Gastrocnemius medialis (tissue), 4 donors: Measurements from ENCODE around the gene EHMT2. TPM values are rescaled to one million over a fixed set of nuclear protein-coding genes. Genes with fewer than 3 reads are reported as not detected.

Experiments
- ATAC-seq, 2 donors: fragments of 150-250 bp; one replicate each; pipeline ENCODE4 v1.9.1; 2016
- DNase-seq, 2 donors: peaks; one replicate each; pipeline ENCODE4 v3.0.0-alpha.2; 2019
- H3K27ac ChIP-seq, 4 donors: fragments of 200-600 bp; sonication (generic); 1 replicate in 1 of 4; 2 replicates in 3 of 4; pipeline ENCODE4 v1.5.1; 2016 to 2018; ENCODE audit warnings: mild to moderate bottlenecking in 2 of 4, moderate library complexity in 1 of 4
- H3K27me3 ChIP-seq, 3 donors: fragments of 200-600 bp; sonication (generic) in 2 of 3; 1 replicate in 1 of 3; 2 replicates in 2 of 3; pipeline versions ENCODE4 v1.5.1 to v1.6.0; 2016 to 2019; ENCODE audit warnings: mild to moderate bottlenecking in 1 of 3, moderate library complexity in 1 of 3
- H3K36me3 ChIP-seq, 2 donors: fragments of 200-600 bp; sonication (generic) in 1 of 2; one replicate each; pipeline ENCODE4 v1.5.1; 2017 to 2018
- H3K4me1 ChIP-seq, 2 donors: fragments of 200-600 bp; sonication (generic) in 1 of 2; one replicate each; pipeline ENCODE4 v1.5.1; 2016 to 2017; ENCODE audit warnings: mild to moderate bottlenecking in 2 of 2
- H3K4me3 ChIP-seq, 4 donors: fragments of 200-600 bp; sonication (generic) in 3 of 4; 1 replicate in 1 of 4; 2 replicates in 3 of 4; pipeline ENCODE4 v1.5.1; 2016 to 2019; ENCODE audit warnings: mild to moderate bottlenecking in 2 of 4
- H3K9me3 ChIP-seq, 3 donors: fragments of 200-600 bp; sonication (generic) in 2 of 3; 1 replicate in 1 of 3; 2 replicates in 2 of 3; pipeline ENCODE4 v1.5.1; 2016 to 2019
- CTCF ChIP-seq, 5 experiments: fragments of 450-650 bp in 3 of 5; fragments of 200-600 bp in 2 of 5; sonication (generic) in 2 of 5; IDR thresholded peaks in 4 of 5; conservative IDR thresholded peaks in 1 of 5; 1 replicate in 4 of 5; 2 replicates in 1 of 5; pipeline ENCODE4 v1.5.1; 2016 to 2019; ENCODE audit warnings: antibody characterized with exemption in 5 of 5, mild to moderate bottlenecking in 3 of 5, moderate library complexity in 3 of 5
- POLR2A ChIP-seq, 2 donors: fragments of 450-650 bp; IDR thresholded peaks; one replicate each; pipeline ENCODE4 v1.6.1; 2017; ENCODE audit warnings: antibody characterized with exemption in 2 of 2, mild to moderate bottlenecking in 2 of 2, moderate library complexity in 2 of 2
- in situ Hi-C, 4 donors: fragments of 200-750 bp; cut with MboI; loops; one replicate each; pipeline versions ENCODE4 v1.15.0 to v1.8.0; 2017; ENCODE audit warnings: low sequenced_read_pairs in 4 of 4
- intact Hi-C: fragments of 100-400 bp; cut with DNase I; formaldehyde crosslinking; loops from one replicate; pipeline ENCODE4 v1.15.1; 2023; ENCODE audit warnings: low total_unique reads
- total RNA-seq, 4 donors: library from RNA; depleted of rRNA; stranded (reverse); fragments of >200 nt; gene quantifications; one replicate each; pipeline versions ENCODE4 v1.1.0 to v1.2.3, GENCODE V29; 2016

Gene EHMT2
- total RNA-seq, 4 donors from 2014 or later: 8.4 to 17.5 (median 13.0) TPM

GRCh38 chr6:31879143-31879542 is 18.4 kb downstream of the EHMT2 start:
- no peak for DNase-seq
- H3K27me3 ChIP-seq: no peaks in the 10 kb centered on the region
- H3K27ac ChIP-seq: no peak overlapping the region
- no peaks in the 10 kb centered on the region for H3K4me1 ChIP-seq
- intact Hi-C loops (no loop called here), in situ Hi-C loops (no loop called here)
- no peaks in the 10 kb centered on the region for H3K9me3 ChIP-seq
- no peak for TF ChIP-seq CTCF (IDR thresholded peaks at IDR 0.05 in 4 of 5, conservative IDR thresholded peaks at IDR 0.05 in 1 of 5)
- TF ChIP-seq POLR2A (IDR thresholded peaks at IDR 0.05): no peak
- H3K36me3 ChIP-seq: peaks cover 0 to 43% of the 10 kb centered on the region in 2 donors
- no peak overlapping the region for H3K4me3 ChIP-seq
- no peak for ATAC-seq

- no peaks in the 10 kb centered on the region for H3K9me3 ChIP-seq
- no peaks in the 10 kb centered on the region for H3K27me3 ChIP-seq
- H3K4me3 ChIP-seq: no peak within 1 kb of the TSS
- ATAC-seq: no peak
- in situ Hi-C loops (no loop called here), intact Hi-C loops (no loop called here)
- DNase-seq: no peak
- H3K27ac ChIP-seq: no peak within 1 kb of the TSS
- H3K36me3 ChIP-seq: peaks cover 0 to 39% of the 10 kb centered on the region in 2 donors
- TF ChIP-seq CTCF (IDR thresholded peaks at IDR 0.05 in 4 of 5, conservative IDR thresholded peaks at IDR 0.05 in 1 of 5): no peak
- TF ChIP-seq POLR2A (IDR thresholded peaks at IDR 0.05): no peak
- no peaks in the 10 kb centered on the region for H3K4me1 ChIP-seq
Observed at GRCh38 chr6:31878726-31879125, 18.8 kb downstream of the EHMT2 start, which contains the start of gene SLC44A4. SLC44A4 (minus strand) TSS chr6:31878997; CDS start chr6:31878980, 17 bp downstream.

- intact Hi-C loops (no loop called here), in situ Hi-C loops (no loop called here)
- ATAC-seq (no peak), DNase-seq (no peak)
- Histone ChIP-seq H3K27me3 (no peaks in the 10 kb centered on the region), H3K4me1 (no peaks in the 10 kb centered on the region), H3K9me3 (no peaks in the 10 kb centered on the region), H3K27ac (no peak overlapping the region), H3K4me3 (no peak overlapping the region), H3K36me3 (peaks cover 0 to 34% of the 10 kb centered on the region in 2 donors)
- TF ChIP-seq POLR2A (IDR thresholded peaks at IDR 0.05) (no peak), CTCF (IDR thresholded peaks at IDR 0.05 in 4 of 5, conservative IDR thresholded peaks at IDR 0.05 in 1 of 5) (no peak)
Observed at GRCh38 chr6:31878222-31878621, 19.3 kb downstream of the EHMT2 start.

GRCh38 chr6:31877651-31878161 is 19.8 kb downstream of the EHMT2 start:
- DNase-seq (no peak), ATAC-seq (no peak)
- Histone ChIP-seq H3K9me3 (no peaks in the 10 kb centered on the region), H3K4me3 (no peak overlapping the region), H3K27ac (no peak overlapping the region), H3K27me3 (no peaks in the 10 kb centered on the region), H3K4me1 (no peaks in the 10 kb centered on the region), H3K36me3 (peaks cover 0 to 28% of the 10 kb centered on the region in 2 donors)
- no peak for TF ChIP-seq CTCF (IDR thresholded peaks at IDR 0.05 in 4 of 5, conservative IDR thresholded peaks at IDR 0.05 in 1 of 5)
- TF ChIP-seq POLR2A (IDR thresholded peaks at IDR 0.05): no peak
- in situ Hi-C loops (no loop called here), intact Hi-C loops (no loop called here)

- intact Hi-C loops: no loop called here
- in situ Hi-C loops: no loop called here
- H3K27ac ChIP-seq: no peak overlapping the region
Observed at GRCh38 chr6:31877125-31877650, 20.3 kb downstream of the EHMT2 start.

More at GRCh38 chr6:31877125-31877650, 20.3 kb downstream of the EHMT2 start:
- ATAC-seq (no peak), DNase-seq (no peak)
- Histone ChIP-seq H3K9me3 (no peaks in the 10 kb centered on the region), H3K27me3 (no peaks in the 10 kb centered on the region), H3K36me3 (peaks cover 0 to 23% of the 10 kb centered on the region in 2 donors), H3K4me1 (no peaks in the 10 kb centered on the region), H3K4me3 (no peak overlapping the region)
- no peak for TF ChIP-seq CTCF (IDR thresholded peaks at IDR 0.05 in 4 of 5, conservative IDR thresholded peaks at IDR 0.05 in 1 of 5)
- TF ChIP-seq POLR2A (IDR thresholded peaks at IDR 0.05): no peak
